HG03460 (cell line): ENCODE measurements around the gene FOXO4.

ENCODE experiments used
- ATAC-seq: cut with Tn5 transposase; IDR thresholded peaks from one replicate; pipeline ENCODE4 v1.9.1; 2021; ENCODE audit not compliant: unreplicated experiment

Gene FOXO4

GRCh38 chrX:71131510-71131909 lies 35.9 kb downstream of the FOXO4 start:
- ATAC-seq = no peak

DNA sequence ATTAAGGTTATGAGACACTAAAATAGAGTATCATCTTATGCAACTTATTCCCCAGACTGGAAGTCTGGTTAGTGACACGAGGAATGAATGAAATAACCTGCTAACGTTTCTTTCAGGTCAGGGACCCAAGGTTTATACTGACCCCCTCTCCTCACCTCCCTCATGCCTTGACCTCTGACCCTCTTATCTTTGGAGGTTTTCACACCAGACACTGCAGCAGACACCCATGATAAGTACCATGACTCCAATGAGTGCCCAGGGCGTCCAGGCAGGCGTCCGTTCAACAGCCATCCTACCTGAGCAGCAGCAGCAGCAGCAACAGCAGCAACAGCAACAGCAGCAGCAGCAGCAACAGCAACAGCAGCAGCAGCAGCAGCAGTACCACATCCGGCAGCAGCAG lies 44.8 kb downstream of the FOXO4 start:
- no peak for ATAC-seq

GRCh38 chrX:71143508-71143907 lies 47.9 kb downstream of the FOXO4 start:
- ATAC-seq = no peak

DNA sequence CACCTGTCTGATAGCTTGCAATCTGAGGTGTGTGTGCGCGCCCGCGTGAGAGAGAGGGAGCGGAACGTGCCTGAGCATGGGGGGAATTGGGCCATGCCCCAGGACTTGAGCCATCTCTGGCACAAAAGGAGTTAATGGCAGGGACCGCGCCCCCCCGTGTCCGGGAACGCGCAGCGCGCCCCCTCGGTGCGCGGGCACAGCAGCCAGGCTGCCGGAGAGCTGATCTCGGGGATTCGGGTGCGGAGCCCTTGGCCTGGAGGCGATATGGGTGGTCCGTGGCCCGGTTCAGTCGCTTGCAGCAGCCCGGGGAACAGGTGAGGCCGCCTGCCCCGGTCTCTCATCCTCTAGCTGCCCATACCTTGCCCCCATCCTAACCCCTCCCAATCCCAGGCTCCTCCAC lies 49.0 kb downstream of the FOXO4 start, which contains the start of gene NLGN3:
TSS of gene NLGN3 (plus strand) at position 191 of the 400 bp plus-strand sequence. CDS start 2,909 bp downstream, outside the sequence.
- ATAC-seq = no peak

GRCh38 chrX:71147496-71148277 lies 52.0 kb downstream of the FOXO4 start:
- no peak for ATAC-seq

- no peak for ATAC-seq
Observed at GRCh38 chrX:71148278-71148663, 52.6 kb downstream of the FOXO4 start.

- no peak for ATAC-seq
Observed at GRCh38 chrX:71151366-71151765, 55.7 kb downstream of the FOXO4 start.
